T follicular helper cell (primary cell): ENCODE data around the gene ADAMTS2.
"Not testable (repeated sequence)": the region's sequence is repeated elsewhere in the genome, so short reads cannot be mapped to it uniquely, and the experiment has no call there.

ENCODE experiments used
- DNase-seq: peaks from one replicate; pipeline ENCODE4 v3.0.0-alpha.2; 2020; ENCODE audit warnings: low read depth

Gene ADAMTS2

DNA sequence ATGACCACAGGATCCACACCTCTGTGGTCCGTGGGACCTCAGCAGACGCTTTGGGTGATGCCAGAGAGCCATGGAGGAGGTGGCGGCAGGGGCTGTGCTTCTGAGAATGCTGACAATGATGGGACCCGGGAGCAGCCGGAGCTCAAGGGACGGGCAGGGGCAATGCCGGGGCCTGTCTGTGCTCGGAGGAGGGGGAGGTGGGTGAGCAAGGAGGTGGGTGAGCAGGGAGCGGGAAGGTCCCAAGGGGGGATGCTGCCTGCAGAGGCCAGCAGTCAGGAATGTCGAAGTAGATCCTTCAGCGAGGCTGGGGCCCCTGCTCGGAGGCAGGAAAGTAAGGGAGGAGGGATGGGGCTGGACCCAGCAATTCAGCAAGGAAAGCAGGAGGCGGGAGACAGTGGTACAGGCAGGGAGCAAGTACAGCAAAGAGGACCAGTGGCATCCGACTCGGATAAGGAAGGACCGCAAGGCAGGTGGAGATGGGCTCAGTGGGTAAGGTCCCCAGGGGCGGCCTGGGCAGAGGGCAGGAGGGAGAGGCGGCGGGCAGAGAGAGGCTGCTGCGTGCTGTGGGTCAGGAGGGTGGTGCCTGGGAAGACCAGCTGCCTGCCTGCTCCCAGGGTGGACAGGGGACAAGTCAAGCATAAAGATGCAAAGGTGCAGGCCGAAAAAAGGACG lies 49.0 kb downstream of the ADAMTS2 start:
- no peak for DNase-seq

- DNase-seq, result no peak
Measured at GRCh38 chr5:179295778-179296149, 49.5 kb downstream of the ADAMTS2 start.

GRCh38 chr5:179294891-179295777 lies 50.1 kb downstream of the ADAMTS2 start:
- DNase-seq, result no peak

DNA sequence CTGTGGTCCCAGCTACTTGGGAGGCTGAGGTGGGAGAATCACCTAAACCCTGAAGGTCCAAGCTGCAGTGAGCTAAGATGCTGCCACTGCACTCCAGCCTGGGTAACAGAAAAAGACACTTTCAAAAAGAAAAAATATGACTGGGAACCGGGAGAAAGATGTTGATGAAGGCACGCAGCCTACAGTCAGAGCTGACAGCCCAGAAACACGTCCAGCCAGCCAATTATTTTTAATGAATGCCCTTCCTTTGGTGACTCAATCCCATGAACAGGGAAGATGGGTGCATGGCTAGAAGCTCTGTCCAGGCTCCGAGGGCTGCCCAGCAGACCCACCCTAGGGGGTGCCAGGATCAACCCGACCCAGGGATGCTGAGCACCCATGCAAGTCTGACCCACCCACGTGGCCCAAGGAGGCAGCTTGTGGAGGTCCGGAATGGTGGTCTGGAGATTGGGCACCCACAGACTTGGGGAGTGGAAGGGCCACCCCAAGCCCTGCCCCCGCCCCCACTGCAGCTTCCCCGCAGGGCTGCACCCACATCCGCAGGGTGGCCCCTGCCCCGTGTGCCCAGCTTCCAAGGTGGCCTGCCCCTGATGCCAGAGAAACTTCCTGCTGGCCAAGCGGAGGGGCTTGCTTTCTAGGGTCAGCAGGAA lies 51.0 kb downstream of the ADAMTS2 start:
- no peak for DNase-seq

DNA sequence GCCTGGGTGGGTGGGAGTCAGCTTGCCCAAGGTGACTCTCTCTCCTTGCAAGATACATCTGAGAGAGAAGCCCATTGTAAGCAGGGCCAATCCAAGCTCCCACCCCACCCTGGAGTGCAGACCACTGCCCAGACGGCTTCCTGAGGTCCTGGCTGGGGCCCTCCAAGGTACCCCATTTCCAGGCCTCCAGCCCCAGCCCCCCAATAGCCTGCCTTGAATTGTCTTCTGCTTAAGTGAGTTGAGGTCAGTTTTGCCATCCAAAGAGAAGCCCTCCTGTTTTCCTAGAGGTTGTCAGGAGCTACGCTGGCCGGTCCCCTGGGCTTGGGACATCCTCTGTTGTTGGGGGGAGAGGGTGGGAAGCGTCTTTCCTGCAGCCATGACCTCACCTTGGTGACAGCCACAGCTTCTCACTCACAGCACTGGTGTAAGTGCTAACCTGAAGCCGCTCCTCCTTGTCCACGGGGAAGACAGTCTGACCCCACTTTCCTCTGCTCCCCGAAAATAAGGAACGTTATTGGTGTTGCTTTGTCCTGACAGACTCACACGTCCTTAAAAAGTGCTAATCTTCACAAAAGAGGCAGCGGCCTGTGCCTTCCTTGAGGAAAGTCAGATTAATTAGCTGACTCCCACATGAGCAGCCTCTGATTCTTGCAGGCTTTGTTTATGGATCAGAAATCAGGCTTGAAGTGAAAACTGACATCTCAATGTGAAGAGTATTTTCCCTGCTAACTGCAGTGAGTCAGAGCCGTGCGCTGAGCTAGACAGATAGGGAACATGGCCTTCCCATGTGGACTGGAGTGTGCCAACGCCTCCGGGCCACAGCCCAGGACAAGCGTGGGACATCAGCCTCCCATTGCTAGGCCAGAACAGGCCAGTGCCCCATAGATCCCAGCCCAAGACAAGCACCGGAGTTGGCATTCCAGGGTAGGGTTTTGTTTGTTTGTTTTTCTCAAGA lies 52.3 kb downstream of the ADAMTS2 start:
- DNase-seq, result no peak

DNA sequence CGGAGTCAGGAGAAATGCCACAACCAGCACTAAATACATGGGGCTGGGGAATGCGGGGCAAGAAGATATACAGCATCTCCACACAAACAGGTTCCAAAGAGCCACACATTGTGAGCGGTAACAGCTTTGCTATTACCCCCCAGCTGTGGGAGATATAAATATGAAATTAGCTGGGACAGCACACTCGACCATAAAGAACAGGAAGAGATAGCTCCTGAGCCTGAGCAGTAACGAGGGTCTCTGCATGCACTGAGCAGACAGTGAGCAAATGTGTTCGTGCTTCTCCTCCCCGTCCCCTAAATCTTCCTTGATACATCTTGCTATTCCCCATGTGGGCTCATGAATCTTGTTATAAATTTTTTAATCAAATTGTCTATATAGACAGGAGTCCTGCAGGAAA lies 53.1 kb downstream of the ADAMTS2 start:
- DNase-seq, result no peak

DNA sequence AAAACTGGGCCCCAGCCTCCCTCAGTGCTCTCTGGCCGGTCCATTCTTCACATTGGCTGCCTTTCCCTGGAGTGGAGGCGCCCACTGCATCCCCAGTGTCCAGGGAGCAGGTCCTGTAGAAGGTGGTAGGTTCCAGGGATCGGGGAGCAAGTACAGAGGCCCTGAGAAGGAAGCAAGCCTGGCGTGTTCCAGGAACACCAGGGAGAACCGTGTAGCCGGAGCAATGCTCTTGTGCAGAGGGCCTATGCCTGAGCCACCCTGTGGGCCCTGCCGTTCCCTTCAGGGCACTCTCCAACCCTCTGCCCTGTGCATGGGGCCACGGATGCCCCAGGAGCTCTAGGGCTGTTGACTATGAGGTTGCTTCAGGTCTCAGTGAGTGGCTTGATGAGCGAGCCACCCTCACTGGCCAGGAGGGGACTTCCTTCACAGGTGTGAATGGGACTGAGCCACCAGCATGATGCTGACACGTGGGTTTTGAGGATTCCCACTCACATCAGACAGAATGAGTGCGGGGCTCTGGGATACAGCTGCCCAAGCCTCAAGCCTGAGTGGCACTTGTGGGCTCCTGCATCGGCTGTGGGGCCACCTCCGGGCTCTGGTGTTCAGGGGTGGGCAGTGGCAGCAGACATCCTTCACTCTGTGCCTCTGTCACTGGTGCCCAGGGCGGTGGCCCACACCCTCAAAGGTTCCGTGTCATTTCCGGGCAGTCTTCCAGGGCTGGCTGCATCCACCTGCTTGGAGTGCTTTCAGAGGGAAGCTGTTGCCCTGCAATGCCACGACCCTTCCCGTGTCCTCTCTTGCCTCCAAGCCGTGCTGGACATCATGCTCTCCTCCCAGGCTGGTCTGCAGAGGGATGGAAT lies 54.4 kb downstream of the ADAMTS2 start:
- no peak for DNase-seq

- DNase-seq, result no peak
Measured at GRCh38 chr5:179289756-179290385, 55.4 kb downstream of the ADAMTS2 start.

- no peak for DNase-seq
Measured at GRCh38 chr5:179288809-179289185, 56.5 kb downstream of the ADAMTS2 start.

- no peak for DNase-seq
Measured at GRCh38 chr5:179288101-179288808, 57.0 kb downstream of the ADAMTS2 start.

- DNase-seq, result no peak
Measured at GRCh38 chr5:179287631-179288030, 57.6 kb downstream of the ADAMTS2 start.

DNA sequence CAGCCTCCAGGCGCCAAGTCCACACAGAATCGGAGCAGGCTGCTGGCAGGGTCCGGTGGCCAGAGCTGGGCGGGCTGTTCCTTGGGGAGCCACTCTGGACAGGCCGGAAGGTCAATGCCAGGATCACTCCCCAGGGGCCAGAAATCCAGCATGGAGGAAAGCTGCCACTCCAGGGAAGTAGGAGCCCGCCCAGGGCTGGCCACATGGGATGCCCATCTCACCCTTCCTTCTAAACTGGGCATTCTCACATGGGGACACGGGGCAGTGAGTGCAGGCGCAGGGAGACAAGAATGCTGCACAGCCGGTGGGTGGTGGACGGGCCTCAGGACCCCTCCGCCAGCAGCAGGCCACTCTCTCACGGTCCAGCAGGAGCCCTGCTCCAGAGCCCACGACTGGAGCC lies 58.2 kb downstream of the ADAMTS2 start:
- DNase-seq, result no peak

DNA sequence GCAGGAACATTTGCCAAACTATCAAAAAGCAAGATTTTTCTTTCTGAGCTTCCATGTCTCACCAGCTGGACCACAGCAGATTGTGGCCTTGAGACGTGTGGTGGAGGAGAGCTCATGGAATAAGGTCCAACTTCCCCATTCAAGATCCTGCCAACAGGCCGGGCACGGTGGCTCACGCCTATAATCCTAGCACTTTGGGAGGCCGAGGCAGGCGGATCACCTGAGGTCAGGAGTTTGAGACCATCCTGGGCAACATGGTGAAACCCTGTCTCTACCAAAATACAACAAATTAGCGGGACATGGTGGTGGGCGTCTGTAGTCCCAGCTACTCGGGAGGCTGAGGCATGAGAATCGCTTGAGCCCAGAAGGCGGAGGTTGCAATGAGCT lies 59.5 kb downstream of the ADAMTS2 start:
- DNase-seq, result not testable (repeated sequence)

- DNase-seq, result no peak
Measured at GRCh38 chr5:179284751-179285631, 60.3 kb downstream of the ADAMTS2 start.

DNA sequence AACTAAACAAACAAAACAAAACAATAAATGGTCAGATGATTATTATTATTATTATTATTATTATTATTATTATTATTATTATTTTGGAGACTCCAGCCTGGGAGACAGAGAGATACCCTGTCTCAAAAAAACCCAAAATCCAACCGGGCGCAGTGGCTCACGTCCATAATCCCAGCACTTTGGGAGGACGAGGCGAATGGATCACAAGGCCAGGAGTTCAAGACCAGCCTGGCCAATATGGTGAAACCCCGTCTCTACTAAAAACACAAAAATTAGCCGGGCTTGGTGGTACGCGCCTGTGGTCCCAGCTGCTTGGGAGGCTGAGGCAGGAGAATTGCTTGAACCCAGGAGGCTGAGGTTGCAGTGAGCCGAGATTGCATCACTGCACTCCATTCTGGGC lies 61.4 kb downstream of the ADAMTS2 start:
- not testable (repeated sequence) for DNase-seq

- DNase-seq, result no peak
Measured at GRCh38 chr5:179281694-179282093, 63.6 kb downstream of the ADAMTS2 start.

GRCh38 chr5:179280095-179280490 lies 65.2 kb downstream of the ADAMTS2 start:
- DNase-seq, result no peak

- DNase-seq, result no peak
Measured at GRCh38 chr5:179279347-179280094, 65.7 kb downstream of the ADAMTS2 start.
